ENCODE results near the gene PPM1L.

Gene PPM1L

DNA sequence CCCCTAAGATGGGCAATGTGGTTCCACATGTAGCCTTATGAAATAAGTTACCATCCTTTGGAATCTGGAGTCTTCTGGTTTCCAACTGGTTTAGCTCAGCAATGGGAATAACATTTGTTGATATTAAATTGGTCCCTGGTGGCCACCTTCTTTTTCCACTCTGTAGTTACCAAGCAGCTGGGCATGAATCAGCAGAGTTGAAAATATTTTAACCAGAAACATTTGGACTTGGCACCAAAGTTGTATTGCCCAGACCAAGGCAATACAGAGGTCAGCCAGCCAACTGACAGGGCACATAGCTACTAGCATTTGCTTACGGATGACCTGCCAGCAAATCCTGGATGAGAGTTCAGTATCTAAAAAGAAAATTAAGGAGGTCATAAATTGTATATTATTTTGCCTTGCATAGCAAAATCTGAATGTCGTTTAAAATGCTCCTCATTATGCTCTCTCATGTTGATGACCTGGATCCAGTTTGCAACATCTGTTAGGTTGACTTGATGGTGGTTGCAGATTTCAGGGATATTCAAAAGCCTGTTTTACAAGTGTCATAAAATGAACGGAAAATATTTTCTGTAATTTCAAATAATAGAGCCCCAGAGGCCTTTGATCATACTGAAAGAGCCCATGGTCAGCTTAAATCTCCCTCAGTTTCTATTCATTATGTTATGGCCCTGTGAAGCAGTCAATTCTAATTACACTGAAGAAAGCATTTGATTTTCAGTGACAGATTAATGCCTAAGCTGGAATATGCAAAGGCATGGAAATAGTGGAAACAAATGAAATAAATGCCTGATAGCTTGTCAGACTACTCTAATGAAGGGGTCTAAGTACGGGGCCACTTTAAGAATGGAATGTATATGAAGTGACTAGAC, 54.6 kb downstream of the PPM1L start:
- DNase-seq: no peak

DNA sequence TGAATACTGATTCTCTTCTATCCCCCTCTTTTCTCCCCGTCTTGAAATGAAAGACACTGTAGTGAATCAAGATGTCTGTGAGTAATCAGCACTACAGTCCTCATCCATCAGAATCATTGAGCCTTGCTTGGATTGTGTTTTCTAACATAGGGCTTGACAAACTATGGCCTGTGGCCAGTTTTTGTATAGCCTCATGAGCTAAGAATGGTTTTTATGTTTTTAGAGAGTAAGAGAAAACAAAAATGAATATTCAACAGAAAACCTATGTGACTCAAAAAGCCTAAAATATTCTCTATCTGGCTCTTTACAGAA, 55.2 kb downstream of the PPM1L start:
- DNase-seq: no peak

DNA sequence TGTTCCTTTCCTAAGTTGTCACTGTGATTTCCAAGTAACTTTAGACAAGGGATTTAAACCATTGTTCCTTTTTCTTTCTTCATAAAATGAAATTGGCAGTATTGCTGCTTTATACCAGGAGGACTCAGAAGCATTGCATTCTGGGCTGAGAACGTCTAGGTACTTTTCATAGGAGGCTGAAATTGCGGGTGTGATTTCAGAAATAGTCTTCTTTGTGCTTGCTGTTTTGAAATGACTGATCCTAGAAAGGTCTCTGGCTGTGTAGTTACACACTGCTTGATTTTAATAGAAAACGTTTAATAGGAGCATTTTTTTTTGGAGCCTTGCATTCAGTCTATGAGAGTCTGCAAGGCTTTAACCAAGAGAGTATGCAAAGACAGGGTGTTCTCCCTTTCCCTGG, 56.3 kb downstream of the PPM1L start:
- DNase-seq: no peak

DNA sequence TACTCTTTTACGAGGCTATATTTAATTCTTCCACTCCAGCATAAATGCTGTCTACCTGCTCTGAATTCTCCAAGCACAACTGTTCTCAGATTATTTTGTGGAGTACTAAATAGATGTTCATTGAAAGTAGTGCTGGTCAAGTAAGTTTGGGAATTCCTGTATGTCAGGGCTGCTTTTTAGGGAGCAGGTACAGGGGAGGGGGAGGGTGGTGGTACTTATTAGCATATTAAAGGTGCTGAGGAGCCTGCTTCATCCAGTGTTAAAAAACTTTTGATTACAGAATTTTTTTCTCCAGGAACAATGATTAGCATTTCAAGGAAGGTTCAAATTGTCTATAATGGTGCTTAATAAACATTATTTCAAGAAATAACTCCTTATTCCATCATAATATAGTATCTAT, 59.2 kb downstream of the PPM1L start:
- DNase-seq: no peak

DNA sequence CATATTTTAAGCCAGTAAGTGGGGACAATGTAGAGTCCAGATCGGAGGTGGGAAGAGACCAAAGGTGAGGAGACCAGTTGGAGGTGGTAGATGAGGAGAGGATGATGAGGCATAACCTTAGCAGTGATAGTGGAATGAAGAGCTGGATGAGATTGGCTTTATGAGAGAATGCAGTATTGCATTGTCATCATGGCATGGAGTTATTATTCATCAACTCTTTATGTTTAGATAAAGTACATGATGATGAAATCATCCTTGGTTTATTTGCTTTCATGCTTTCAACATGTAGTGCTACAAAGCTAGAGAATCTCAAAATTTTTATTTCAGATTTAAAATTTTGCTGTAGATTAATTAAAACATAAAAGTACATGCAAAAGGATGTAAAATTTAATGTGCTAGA, 64.0 kb downstream of the PPM1L start:
- DNase-seq: peak; percentile 6

DNA sequence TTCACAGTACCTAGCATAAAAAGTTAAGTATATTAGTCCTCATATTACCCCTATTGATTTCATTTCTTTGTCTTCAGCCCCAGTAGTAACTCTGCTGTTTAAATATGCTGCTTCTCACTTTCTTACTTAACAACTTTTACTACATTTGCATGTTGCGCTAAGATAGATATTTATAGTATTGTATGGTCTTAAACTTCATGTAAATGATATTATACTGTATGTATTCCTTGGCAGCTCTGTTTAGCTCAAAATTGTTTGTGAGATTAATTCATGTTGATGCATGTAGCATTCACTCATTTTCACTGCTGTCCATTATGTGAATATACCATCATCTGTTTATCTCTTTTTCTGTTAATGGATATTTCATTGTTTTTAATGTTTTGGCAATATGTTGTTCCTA, 64.4 kb downstream of the PPM1L start:
- no peak for DNase-seq

DNA sequence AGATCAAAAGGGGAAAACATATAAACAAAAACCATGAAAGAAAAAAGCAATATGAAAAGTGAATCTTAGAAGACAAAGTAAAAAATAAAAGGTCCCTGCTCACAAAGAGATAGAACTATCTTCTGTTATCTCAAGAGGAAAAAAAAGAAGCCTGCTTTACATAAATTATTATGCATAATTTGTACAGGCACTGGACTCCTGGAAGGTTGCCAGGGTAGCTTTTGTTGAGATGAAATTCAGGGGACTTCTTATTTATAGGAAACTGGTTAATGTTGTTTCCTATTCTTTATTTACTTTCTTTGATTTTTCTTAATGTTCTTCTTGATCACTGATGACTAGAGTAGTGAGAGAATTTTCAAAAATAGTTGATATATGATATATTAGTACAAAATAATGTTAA, 66.9 kb downstream of the PPM1L start:
- peak; percentile 32 for DNase-seq

DNA sequence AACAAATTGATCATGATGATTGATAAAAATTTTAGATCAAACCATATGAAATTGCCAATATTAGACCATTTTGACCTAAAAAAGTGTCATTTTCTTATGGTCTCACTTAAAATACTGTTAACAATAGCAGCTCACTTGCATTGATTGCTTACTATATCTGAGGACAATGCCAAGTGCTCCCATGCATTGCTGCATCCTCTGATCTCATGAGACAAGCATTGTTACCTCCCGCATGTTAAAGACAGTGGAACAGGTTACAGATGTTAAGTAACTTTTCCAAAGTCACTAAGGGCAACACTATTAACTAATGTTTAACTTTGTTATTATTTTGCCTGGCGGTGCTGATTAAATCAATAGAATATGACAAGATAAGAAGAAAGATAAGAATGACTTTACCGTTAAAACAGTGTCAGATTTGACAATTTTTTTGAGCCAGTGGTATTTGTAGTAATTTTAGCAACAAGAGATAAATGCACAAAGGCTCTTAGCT, 69.3 kb downstream of the PPM1L start:
- DNase-seq: no peak

DNA sequence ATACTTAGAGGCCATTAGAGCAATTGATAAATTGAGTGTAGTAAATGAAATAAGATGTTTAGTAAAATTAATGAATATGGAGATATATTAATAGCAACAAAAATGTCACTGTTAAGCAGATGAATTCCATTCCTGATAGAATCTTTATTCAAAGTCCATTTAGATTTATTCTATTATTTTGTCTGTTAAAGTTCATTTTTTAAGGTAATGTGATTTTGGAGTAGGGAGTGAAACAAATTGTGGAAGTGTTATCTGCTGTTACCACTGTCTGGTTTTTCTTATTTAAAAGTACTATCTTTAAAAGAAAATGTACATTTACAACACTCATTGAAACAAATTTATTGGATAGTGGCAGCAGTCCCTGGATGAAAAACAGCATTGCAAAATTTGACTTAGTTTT, 70.4 kb downstream of the PPM1L start:
- no peak for DNase-seq

DNA sequence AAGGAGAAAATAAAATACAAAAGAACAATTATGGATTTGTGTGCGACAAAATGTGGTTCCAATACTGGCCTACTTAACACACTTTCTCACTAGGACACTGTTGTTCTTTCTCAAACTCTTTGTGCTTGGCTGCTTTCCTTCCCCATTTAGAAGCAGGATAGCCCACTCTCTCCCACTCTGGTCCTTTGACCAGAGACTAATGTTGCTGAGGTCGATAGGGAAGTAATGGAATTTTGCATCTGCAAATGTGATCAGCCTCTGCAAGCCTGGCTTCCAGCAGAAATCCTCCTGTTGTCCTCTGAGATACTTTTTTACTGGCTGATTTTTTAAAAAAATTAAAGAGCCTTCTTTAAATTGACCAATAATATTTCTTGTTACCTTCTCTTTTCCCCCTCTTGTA, 71.0 kb downstream of the PPM1L start:
- no peak for DNase-seq

DNA sequence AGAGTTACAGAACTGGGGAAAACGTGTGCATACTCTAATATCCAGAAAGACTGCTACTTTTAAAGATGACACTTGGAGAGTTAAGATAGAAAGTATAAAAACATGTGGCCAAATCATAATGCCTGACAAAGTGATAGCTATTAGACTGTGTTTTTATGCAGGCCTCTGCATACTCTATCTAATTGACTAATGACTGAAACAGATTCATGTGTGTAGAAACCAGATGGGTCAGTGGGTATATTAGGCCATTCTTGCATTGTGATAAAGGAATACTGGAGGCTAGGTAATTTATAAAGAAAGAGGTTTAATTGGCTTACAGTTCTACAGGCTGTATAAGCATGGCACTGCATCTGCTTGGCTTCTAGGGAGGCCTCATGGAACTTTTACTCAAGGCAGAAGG, 71.5 kb downstream of the PPM1L start:
- DNase-seq: no peak

DNA sequence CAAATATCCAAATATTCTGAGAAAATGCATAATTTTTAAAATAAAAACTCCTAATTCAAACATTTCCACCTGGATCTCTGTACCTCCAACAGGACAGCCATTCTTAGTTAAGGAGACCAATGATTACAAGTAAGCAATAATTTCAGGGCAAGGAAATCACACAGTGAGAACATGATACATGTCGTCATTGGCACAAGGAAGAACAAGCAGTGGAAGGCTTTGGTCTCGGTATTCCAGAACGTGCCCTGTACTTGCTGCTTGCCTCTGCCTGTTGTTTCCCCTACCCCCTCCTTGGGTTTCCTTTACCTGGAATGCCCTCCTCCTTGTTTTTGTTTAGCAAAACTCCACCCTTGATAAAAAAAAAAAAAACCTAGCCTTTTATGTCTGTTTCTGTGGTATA, 72.8 kb downstream of the PPM1L start:
- DNase-seq: no peak

DNA sequence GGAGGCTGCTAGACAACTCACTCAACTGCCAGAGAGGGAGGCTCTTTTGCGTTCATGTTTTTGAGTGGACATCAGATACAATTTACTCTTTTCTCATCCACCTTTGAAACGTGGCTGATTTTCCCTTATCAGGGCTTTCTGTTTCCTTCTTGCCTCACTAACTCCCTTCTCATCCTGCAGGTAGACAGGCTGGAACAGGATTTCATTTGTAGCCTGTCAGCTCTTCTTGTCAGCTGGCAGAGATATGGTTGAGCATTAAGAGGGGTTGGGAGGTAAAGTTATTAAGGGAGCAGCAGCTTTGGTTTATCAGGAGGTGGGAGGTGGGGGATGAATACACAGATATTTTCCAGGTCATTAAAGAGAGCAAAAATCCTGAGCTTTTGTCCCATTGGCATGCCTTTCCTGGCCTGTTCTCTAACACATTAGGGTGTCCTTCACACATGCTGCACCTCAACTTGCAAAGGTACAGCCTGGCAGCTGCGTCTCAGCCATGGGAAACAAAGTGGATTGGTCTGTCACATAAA, 73.5 kb downstream of the PPM1L start:
- DNase-seq: no peak

DNA sequence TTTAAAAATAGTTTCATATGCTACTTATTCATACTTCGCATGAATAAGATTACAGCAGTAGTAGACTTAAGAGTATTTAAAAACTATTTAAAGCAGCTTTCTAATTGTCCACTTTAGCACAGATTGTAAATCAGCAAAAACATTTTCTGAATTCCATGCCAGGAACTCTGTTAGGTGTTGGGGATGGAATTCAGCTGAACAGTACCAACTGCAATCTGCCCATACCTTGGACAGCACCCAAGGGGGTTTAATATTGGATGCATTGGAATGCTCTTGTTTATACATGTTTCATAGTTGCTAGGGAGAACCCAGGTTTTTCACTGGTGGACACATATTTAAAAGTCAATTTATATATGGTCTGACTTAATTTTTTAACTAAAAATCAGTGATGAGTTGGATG, 74.8 kb downstream of the PPM1L start:
- peak; percentile 10 for DNase-seq

DNA sequence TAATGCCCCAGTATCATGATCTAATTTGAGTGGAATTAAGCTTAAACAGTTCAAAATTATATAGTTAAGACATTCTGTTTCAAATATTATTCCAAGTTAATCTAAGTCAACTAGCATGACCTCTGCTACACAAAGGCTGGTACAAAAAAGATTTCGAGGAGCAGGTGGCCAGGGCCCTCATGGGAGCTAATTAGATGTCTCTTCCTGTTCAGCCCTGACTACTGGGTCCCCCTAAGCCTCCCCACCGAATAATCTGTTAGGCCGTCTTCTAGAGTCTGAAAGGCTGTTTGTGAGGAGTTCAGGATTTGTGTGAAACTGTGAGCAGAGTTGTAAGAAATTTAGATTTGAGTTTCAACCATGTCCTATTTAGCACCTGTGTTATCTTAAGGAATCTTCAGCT, 75.4 kb downstream of the PPM1L start:
- DNase-seq: no peak

DNA sequence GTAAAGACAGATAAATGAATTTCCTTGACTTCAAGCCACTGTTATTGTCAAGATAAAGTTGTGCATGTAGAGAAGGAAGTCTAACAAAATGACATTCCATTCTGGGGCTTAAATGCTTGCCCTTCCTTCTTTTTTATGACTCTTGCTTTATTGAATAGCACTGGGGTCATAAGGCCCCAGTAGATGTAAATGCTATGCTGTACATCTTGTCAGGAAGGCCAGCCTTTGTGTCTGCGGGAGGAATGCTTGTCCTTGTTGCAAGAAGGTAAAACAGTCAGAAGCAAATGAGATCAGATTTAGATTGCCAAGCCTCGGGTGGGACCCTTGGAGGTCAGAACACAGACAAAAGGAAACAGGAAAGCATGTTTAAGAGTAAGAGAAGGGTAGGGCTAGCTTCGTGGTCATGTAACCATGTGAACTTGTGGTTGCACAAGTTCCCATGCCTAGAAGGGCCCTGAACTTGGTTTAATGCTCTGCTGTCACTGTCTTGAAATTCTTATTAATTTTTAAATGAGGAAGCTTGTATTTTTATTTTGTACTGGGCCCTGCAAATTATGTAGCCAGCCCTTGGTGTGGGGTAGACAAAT, 81.5 kb downstream of the PPM1L start:
- peak; percentile 59 for DNase-seq

DNA sequence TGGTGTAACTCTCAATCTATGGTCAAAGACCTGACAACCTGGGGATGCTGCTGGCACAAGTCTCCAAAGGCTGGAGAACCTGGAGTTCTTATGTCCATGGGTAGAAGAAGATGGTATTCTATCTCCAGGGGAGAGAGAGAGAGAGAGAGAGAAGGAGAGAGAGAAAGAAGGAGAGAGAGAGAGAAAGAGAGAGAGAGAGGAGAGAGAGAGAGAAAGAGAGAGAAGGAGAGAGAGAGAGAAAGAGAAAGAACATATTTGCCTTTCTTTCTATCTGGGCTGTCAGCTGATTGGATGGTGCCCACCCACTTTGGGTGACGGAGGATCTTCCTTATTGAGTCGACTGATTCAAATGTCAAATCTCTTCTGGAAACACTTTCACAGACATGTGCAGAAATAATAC, 84.6 kb downstream of the PPM1L start:
- no peak for DNase-seq

DNA sequence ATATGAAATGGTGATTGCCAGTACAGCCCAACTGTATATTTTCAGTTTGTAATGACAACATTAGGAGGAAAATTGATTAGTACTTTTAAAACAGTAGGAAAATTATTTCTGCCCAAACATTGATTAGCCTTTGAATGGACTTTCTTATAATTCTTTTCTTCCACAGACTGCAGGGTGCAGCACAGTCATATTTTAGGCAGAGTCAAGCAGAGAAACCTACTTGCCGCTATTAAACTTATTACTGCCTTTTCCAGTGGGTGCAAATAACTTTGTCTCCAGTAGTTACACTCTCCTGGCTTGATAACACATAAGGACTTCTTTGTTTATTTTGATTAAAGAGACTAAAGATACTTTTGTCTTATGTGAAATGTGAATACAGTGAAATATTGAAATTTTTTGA, 85.4 kb downstream of the PPM1L start:
- no peak for DNase-seq

DNA sequence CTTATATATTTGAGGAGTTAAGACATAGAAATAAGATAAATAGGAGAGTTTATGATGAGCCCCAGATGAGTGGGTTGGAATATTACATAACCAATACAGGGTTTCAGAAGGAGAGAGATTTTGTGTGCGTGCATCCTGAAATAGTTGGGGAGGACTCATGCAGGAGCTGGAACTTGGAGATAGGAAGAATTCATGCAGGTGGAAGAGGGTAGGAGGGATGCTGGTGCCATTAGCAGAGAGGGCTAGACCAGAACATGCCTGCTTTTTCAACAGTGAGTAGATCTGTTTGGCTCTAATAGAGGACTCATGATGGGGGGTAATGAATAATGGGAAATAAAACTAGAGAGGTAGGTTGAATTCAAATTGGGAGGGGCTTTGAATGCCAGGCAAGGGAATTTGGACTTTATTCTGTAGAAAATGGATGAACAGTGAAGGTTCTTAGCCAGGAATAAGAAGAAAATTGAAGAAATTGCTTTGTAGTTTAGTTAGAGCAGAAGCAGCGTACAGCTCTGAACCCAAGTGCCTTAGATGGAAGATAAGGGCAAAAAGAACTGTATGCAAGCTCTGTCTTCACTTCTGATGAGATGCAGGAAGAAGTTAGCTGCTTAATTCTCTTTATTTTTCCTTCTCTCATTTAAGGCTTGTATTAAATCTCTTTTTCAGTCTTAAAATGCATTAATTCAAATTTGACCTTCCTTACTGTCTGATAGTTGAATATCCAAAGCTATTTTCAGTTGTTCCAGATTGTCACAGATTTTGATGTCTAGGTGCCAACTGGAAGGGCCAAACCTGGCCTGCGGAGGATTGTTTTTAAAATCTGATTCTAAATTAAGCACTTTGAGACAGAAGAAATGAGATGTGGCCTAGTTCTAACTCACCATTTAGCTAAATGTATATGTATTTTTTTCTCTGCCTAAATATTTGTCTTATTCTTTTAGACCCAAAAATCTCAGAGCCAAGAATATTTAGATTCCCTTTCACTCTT, 86.3 kb downstream of the PPM1L start:
- DNase-seq: no peak

DNA sequence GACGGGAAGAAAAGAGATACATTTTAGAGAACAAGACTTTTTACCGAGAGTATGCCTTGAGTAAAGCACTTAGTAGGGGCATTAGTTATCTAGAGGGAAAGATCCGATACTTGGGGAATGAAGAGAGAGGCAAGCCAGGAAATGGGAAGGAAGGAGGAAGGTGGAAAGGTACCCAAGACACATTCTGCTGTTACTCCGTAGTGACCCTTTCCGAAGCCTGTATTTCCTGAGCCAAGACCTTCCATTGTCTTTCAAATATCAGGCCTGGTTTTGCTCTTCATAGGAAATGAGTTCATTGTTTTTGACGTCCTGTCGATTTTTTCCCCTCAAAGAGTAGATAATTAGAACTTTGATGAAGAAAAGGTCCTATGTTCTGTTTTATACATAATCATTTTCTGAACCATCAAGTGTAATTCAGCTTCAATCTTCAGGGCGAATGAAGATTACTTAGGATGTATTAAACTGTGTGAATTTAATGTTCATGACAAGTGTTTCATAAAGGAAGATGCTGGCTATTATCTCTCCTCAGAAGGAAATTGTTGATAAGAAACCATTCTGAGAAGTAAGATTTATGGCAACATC, 95.7 kb downstream of the PPM1L start:
- no peak for DNase-seq

DNA sequence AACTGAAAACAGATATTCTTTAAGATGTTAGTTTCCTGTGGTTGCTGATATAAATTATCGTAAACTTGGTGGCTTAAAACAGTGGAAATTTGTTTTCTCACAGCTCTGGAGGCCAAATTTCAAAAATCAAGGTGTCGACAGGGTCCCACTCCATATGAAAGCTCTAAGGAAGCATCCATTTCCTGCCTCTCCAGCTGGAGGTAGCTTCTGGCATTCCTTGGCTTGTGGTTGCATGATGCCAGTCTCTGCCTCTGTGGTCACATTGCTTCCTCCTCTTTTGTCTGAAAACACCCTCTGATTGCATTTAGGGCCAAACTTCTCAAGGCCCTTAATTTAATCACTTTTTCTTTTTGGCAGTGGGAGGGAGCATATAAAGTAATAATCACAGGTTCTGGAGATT, 96.8 kb downstream of the PPM1L start:
- no peak for DNase-seq

DNA sequence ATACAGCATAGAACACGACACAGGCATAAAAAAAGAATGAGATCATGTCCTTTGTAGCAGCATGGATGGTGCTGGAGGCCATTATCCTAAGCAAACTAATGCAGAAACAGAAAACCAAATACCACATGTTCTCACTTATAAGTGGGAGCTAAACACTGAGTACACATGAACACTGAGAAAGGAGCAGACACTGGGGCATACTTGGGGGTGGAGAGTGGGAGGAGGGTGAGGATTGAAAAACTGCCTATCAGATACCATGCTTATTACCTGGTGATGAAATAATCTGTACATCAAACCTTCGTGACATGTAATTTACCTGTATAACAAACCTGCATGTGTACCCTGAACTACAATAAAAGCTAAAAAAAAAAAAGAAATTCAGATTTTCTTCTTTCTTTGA, 100.4 kb downstream of the PPM1L start:
- no peak for DNase-seq
